Neural progenitor cell (in vitro differentiated cells): ENCODE results near the gene ITGA6.

Source experiments
- CTCF ChIP-seq: fragments of 200-600 bp; sonication (generic); IDR thresholded peaks from 2 replicates; pipeline ENCODE4 v1.5.1; 2017; ENCODE audit warnings: antibody characterized with exemption, mild to moderate bottlenecking
- EZH2 ChIP-seq: fragments of 200-600 bp; sonication (generic); IDR thresholded peaks from 2 replicates; pipeline ENCODE4 v1.6.1; 2017; ENCODE audit warnings: antibody characterized with exemption, mild to moderate bottlenecking, moderate library complexity

GRCh38 chr2:172448544-172449267 lies 21.3 kb downstream of the ITGA6 start:
- TF ChIP-seq CTCF: no peak
- TF ChIP-seq EZH2: no peak
